ENCODE measurements around the gene KIAA0513.

GRCh38 chr16:85104147-85104546, 76.6 kb downstream of the KIAA0513 start:
- TF ChIP-seq CTCF (IDR thresholded peaks at IDR 0.05) (peak; percentile 26), EZH2phosphoT487 (IDR thresholded peaks at IDR 0.05) (no peak)

Data from neural progenitor cell (in vitro differentiated cells).